ENCODE results near the gene IL26.

IL26 gene, protein sequence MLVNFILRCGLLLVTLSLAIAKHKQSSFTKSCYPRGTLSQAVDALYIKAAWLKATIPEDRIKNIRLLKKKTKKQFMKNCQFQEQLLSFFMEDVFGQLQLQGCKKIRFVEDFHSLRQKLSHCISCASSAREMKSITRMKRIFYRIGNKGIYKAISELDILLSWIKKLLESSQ

DNA sequence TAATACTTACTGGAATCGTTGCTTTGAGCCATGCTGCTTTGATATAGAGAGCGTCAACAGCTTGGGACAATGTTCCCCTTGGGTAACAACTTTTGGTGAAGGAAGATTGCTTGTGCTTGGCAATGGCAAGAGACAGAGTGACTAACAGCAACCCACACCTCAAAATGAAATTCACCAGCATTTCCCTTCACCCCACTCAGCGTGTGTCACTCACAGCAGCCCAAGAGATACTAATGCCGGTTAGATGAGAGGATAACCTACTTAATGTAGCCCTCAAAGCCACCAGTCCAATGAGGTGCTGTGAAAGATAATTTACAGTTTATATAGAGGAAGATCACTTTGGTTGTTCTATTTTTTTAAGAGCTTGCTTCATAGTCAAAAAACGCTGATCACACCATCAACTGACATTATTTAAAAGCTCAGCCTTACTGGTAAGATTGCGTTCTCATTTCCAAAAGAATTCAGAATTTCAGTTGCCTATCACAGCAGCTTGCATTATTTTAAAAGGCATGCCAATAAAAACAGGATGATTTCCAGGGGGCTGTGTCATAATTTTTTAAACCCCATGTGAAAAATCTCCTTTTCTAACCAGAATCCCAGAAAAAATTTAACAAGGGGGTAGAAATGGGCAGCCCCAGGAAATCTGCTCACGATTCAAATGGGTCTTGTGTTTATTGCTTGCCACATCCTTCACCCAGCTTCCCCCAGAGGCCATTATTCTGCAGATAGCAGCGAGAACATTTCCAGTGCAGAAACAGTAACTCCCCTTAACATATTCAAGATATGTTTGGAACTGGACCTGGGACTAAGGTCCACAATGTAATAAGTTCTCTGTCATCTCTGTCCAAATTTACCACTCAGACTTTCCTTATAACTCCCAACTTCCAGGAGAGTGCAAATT, at the start of gene IL26:
IL26 (minus strand) TSS at position 235 of the 901 bp plus-strand sequence; CDS start at position 181, 54 bp downstream.
- no peak for DNase-seq

DNA sequence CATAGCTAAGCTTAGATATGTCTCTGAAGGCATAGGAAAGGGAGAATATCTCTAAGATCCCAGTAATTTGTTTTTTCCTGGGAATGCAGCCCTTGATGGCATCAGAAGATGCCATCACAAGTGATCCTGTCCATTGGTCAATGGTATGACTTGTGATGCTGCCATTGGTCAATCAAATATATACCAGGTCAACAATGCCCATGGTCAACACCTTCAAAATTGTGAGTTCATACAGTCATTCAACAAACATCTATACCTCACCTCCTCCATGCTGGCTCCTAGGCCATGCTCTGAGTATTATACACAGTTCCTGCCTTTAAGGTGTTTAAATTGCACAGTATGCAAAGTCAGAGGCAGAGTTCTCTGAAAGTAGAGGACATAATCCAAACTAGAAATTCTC, 47.1 kb upstream of the IL26 start:
- DNase-seq: no peak

DNA sequence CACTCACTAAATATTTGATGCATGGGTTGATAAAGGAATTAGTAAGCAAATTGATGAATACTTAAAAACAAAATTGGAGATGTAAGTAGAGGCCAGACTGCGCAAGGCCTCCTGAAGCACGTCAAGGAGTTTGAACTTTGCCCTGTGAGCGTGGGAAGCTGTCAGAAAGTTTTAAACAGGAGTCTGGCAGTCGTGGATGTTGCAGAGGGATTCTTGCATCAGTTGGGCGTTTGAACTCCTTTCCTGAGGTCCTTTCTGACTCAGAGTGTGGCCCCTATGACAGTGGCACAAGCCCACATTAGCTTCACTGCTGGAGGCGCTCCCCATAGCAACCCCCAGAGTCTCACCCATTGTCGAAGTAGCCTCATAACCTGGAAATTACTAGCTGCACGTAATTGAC, 45.7 kb upstream of the IL26 start:
- no peak for DNase-seq

DNA sequence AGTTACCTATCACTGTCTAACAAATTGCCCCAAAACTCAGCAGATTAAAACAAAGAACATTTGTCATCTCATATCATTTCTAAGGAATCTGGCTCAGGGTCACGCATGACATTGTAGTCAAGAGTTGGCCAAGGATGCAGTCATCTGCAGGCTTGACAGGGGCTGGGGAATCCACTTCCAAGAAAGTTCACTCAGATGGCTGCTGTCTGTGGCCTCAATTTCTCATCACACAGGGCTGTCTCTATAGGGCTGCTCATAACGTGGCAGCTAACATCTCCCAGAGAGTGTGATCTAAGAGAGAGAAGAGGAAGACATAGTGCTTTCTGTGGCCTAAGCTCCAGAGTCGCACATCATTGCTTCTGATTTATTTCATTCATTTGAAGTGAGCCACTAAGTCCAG, 44.7 kb upstream of the IL26 start:
- DNase-seq: no peak

DNA sequence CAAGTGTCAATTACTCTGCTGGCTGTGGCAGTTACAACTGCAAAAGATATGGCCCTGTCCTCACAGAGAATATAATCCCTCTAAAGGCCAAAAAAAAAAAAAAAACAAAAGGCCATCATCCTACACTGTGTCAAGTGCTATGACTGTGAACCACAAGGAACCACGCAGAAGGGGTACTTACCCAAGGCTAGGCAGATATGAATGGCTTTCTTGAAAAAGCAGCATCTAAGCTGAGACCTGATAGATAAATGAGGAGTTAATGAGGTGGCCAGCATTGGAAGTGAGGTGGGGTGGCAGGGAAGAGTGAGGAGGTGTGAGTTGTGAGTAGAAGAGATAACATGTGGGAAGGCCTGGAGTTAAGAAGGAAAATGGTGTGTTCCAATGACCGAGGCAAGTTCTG, 44.2 kb upstream of the IL26 start:
- no peak for DNase-seq

DNA sequence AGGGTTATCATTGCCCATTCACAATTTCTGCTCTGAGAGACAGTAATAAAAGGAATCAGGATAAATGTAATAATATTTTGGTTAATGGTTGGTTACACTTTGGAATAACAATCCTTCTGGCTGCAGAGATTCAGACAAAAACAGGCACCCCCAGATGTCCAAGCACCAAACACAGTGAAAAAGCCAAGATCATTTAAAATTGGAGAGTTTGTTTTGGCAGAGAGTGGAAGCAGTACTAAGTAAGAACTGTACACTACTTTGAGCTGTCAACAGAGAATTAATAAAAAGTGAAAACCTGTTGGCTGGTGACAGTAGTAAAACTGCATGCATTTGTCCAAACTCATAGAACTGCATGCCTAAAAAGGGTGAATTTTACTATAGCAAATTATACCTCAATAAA, 43.4 kb upstream of the IL26 start:
- no peak for DNase-seq

DNA sequence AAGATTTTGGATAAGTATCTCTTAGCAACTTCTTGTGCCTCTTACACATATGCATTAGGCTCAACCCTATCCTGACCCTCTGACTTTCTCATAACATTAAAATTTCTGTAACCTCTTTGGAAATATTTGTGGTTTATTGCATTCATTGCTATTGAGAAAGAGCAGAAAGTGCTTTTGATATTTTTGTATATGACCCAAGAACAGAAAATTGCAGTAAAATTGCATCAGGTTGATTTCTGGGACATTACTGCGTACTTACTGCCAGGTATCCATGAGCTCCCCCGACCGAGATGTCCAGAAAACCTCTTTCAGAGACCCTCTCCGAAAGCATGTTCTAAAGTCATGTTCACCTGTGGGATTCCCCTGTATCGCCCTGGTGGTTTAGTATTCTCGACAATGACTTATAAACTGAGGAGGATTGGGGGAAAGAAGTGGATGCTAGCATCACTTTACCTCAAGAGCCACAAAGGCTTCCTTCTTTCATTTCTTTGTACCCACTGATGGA, 42.3 kb upstream of the IL26 start:
- DNase-seq: no peak

DNA sequence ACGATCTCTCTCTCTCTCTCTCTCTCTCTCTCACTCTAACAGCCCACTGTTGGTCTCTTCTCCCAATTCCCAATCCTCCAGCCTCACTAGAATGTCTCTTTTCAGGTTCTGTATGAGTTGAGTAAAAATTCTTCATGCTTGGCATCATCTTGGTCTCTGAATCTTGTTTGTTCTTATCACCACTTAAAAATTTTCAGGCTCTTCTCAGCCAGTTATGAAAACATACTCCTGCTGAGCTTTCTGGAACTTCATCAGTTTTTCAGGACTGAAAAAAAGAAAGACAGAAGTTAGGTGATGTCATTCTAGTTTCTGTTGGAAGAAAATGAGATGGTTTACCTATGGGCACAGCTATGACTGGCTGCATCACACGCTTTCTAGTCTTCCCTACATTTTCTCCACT, 39.2 kb upstream of the IL26 start:
- no peak for DNase-seq

DNA sequence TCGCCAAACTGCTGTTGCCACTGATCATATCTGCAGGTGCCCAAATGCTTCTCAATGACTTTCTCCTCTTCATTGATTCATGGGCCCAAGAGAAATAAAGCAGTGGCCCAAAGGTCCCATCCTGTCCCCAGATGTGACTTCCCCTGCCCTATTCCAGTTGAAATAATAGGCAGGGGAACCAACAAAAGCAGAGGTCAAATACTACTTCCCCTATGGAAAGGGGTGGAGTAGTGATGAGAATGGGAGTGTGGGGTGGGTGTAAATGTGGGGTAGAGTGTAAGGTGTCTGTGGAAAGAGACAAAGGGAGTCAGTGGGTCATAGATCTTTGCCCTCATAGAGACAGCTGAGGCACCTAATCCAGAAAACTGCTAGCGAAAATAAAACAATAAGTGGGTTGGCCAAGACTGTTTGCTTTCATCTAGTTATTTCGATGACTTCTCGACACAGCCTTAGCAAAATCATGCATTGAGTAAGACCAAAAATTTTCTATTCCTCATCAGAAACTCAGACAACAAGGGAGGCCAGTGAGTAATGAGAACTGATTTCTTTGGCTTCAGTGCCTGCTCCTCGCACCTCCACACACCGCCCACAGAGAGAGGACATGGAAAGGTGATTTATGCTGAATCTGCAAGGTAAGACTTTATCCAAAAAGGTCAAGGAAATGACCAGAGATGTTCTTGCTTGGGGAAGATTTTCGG, 38.7 kb upstream of the IL26 start:
- DNase-seq: no peak

DNA sequence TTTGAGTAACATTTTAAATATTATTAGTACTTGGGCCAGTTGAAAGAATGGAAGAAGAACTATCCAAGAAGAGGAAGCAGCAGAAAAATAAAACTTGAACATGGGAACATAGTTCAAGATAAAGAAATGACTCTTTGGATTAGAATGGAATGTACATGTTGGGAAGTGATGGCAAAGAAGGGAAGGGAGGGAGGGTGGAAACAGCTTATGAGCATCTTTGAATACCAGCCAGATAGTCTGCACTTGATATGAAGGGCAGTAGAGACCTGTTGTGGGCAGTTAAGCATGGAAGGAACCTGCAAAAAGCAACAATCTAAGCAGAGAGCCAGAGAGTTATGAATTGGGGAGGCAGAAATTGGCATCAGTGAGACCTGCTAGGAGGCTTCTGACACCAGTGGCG, 37.8 kb upstream of the IL26 start:
- no peak for DNase-seq

DNA sequence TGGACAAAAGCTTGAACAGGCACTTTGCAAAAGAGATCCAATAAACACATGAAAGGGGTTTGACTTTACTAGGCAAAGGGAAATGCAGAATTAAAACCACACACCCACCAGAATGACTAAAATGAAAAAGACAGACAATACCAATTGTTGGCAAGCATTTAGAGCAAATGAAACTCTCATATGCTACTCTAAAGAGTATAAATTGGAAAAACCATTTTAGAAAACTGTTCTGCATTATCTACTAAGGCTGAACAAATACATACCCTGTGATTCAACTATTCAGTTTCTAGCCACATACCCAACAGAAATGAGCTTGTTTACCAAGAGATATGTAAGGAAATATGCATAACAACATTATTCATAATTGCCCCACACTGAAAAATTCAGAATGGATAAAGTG, 36.3 kb upstream of the IL26 start:
- no peak for DNase-seq

DNA sequence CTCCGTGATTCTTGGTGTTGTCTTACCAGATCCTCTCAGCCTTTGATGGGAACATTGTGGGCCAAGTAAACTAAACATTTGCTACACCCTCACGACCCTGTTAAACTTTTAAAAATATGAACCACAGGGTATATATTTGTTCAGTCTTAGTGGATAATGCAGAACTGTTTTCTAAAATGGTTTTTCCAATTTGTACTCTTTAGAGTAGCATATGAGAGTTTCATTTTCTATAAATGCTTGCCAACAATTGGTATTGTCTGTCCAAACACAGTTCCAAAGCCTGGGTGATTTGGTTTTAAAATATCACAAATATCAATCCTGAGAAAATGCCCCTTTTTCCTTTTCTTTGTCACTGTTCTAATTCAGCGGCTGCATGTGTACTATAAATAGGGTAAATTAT, 34.5 kb upstream of the IL26 start:
- no peak for DNase-seq

DNA sequence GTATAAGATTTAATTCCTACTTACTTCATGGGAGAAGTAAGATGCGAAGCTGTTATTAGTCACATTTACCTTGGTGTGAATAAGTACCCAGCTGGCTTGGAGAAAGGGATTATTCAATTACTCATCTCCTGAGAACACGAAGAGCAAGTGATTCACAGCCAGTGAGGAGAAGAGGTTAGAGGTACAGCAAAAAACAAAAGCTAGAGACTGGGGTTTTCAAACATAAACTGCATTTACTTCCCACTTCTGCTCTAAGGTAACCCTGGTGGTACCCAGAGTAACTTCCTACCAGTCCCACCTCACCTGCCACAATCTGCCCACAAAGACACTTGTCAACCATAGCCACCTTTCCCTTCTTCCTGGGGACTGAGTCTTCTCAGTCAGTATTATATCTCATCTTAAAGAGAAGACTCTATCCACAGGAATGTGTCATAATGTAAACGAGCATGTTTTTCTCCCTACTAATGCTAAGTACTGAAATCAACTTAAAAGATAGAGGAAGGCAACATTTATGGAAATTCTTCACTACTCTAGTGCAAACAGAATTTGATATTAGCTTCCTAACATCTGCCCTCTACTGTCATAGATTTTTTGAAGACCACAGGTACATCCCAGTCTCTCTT, 33.8 kb upstream of the IL26 start:
- DNase-seq: no peak

DNA sequence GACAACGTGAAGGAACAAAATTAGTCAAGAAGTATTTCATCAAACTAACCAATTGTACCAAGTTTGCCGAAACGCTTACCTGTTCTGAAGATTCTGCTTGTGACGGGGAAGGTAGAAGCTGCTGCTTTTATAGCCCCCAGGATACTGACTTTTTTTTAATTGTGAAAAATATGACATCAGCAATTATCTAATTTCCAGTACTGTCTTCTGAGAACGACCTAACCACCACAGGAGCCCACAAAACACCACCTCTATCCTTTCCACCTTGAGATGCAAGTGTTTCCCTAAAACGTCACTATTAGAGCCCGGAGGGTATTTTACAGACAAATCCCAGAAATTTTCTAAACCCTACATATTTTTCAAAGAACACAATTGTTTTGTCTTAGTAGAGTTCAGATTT, 27.9 kb upstream of the IL26 start, which contains the start of gene IL22:
IL22 (minus strand) TSS at position 101 of the 400 bp plus-strand sequence. CDS start 156 bp downstream, outside the sequence.
- DNase-seq: no peak

DNA sequence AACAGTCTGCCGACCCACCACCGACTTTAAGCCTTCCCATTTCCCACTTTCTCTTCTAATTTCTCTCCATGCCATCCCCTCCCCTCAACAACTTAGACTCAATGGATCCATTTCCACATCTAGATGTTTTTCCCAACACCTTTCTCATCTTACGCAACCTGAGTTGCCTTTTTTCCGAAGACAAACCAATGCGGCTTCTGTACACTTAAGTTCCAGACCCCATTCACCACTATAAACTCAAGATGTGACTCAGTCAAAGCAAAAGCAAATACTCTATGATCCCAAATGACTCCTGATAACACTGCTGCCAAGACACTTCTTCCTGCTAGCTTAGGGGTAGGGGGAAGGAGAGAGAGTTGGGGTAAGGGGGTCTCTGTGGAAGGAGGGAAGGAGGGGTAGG, 26.5 kb upstream of the IL26 start:
- DNase-seq: no peak

DNA sequence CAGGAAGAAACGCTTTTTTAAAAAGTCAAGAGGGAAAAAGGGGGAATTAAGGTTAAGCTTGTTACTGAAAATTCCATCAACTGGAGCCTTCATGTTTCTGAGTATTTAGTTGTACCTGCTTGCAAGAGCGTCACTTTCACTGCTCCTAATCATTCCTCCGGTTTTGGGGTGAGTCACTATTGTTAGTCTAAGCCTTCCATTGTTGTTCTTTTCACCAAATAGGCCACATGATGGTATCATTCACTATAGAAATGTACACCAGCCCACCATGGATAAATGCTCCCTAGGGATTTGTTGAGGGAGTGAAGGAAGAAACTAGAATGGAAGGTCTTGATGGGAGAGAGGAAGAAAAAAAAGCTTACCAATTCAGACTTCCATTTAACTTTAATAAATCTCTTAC, 24.8 kb upstream of the IL26 start:
- no peak for DNase-seq

DNA sequence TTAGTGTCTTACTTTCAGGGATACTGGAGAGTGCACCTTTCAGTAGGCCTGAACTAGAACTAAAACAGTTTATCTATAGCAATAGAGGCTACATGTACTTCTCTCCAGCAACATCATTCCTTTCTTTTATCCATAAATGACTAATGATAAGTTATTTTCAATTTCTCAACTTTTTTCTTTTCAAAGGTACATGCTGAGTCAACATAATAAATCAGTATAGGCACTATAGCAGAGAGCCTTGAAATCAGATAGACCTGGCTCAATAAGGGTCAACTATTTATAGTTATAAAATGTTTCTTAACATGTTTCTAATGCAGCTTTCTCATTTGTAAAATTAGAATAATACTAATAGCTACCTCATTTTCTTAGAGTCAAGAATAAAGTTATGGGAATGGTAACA, 22.2 kb upstream of the IL26 start:
- DNase-seq: no peak

DNA sequence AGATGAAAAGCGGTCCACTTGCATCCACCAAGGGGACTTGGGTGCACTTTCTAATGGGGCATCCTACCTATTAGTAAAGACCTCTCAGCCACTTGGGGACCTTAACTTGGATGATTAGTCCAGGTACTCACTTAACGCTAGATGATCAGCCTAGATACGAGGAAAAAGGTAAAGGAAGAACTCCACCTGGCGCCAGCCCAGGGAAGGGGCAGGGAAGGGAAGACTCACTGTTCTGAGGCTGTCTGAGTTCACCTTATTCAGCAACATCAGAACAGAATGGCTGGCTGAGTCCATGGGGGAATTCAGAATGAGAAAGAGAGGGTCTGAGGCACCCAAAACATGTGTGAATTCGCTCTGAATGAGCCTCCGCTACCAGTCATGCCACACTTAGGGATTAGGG, 20.7 kb upstream of the IL26 start:
- DNase-seq: no peak

DNA sequence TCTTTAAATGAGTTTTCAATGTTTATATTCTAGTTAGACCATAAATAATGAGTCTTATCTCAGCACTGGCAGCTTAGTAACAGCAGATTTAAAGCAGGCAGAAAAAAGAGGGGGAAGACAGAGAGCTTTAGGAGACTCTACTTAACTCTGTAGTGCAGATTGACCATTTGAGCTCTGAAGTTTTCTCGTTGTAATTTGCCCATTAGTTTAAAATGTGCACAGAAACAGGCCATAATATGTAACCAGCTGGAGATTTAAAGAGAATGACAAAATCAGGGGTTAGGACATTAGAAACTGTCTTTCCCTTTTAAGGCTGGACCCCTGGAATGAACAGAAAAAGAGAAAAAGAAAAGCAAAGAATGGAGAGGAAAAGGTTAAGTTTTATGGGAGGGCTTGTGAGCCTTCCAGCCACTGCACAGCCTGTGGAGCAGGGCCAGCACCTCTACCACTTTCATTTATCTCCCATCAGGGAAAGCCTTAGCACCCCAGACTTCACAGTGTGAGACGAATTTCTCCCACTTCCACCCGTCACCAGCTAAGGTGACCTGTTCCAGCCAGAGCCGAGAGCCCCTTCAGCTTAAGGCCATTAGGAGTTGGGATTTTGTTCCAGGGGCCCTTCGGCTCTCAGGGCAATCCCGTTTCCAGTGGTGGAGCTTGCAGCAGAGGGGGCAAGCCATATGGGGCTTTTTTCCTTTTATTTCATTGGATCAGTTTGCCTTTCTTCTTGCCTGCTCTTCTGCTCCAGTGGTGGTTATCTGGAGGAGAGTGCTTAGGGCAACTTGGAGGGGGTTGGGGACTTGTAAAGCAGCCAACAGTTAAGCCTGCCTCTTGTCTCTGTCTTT, 19.8 kb upstream of the IL26 start:
- DNase-seq: no peak

DNA sequence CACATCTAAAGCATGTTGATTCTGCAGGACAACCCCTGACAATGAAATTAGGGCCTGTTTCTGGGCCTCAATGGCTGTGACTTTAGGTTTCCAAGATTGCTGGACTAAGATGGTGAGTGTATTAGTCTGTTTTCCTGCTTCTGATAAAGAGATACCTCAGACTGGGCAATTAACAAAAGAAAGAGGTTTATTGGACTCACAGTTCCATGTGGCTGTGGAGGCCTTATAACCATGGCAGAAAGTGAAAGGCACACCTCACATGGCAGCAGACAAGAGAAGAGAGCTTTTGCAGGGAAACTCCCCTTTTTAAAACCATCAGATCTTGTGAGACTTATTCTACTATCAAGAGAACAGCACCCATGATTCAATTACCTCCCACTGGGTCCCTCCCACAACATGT, 17.2 kb upstream of the IL26 start:
- no peak for DNase-seq

DNA sequence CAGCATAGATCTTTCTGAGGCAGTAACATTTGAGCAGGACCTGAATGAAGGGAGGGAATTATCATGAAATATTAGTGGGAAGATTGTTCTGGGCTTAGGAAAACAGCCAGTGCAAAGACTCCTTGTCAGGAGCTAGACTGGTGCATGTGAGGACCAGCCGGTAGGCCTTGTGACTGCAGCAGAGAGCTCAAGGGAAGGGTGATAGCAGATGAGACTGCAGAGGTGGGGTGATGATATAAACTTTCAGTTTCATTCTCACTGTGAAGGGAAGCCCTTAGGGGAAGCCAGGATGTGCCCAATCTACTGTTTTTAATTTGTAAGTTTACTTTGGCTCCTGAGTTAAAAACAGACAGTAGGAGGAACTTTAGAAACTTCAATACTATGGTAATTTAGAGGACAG, 15.4 kb upstream of the IL26 start:
- no peak for DNase-seq

DNA sequence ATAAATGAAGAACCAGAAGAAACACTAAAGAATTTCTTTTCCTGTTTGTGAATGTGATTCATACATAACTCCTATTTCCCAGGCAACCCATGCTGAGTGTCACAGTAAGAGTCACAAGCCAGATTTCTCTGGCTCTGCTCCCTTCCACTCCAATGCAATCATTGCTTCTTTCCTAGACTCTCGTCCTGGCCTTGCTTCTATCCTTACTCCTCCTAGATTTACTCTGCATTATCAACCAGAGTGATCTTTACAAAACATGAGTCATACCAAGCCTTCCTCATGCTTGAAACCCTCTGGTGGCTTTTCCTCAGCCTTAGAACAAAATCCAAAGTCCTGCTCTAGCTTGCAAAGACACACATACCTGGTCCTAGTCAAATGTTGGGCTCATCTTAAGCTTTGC, 14.5 kb upstream of the IL26 start:
- DNase-seq: no peak
